ENCODE results near the gene LHPP.

- TF ChIP-seq CTCF (conservative IDR thresholded peaks at IDR 0.05) (no peak), EZH2 (IDR thresholded peaks at IDR 0.05; ENCODE audit: low read depth) (no peak)
These were observed 13.7 kb upstream of the LHPP start for GRCh38 chr10:124447751-124448466.
